NCI-H187 treated with DMSO at 0.1 percent for 48 hours (cell line): Measurements from ENCODE around the gene GIMAP1.
A peak's percentile ranks its signal among the peaks of the same experiment; 100 is the strongest.

Source experiments
- DNase-seq: peaks from one replicate; lab custom pipeline; 2025; lab: John Stamatoyannopoulos, UW

GIMAP1 gene

DNA sequence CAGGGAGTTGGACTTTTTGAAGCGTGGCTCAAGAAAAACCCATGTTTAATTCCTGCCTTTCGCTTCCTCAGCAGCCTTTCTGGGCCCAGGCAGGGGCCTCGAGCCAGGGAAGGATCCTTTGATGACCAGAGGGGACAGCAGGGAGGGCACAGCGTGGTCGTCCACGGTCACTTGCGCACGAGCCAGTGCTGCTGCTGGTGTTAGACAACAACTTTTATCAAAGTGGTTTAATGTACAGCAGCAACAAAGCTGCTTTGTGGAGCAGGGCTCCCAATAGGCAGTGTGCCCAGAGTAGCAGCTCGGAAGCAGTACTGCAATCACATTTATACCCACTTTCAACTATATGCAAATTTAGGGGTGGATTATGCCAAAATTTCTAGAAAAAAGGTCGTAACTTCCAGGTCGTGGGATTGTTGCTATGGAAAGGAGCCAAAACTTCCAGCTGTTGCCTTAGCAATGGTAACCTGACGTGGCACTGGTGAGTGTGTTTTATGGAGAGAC is 6.1 kb downstream of the GIMAP1 start:
- DNase-seq, result no peak

DNA sequence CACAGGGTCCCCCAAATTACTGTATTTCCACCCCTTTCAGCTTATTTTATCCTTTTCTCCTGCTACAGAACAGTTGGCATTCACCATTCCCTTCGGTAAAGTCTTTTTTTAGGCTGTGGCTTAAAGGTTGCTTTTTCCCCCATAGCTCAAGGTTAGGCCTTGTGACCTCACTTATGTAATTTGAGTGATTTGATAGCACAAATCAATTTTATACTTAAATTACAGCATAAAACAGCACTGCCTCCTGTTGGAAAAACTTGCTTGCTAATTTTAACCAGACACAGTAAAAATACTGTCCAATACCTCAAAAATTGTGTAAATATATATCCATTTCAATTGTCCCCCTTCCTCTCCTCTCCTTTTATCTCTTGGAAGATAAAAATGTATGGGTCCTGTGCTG is 7.1 kb downstream of the GIMAP1 start:
- DNase-seq, result no peak

GRCh38 chr7:150727381-150727780 is 11.0 kb downstream of the GIMAP1 start:
- no peak for DNase-seq

GRCh38 chr7:150728011-150728410 is 11.6 kb downstream of the GIMAP1 start:
- no peak for DNase-seq

GRCh38 chr7:150728609-150729008 is 12.2 kb downstream of the GIMAP1 start:
- no peak for DNase-seq

DNA sequence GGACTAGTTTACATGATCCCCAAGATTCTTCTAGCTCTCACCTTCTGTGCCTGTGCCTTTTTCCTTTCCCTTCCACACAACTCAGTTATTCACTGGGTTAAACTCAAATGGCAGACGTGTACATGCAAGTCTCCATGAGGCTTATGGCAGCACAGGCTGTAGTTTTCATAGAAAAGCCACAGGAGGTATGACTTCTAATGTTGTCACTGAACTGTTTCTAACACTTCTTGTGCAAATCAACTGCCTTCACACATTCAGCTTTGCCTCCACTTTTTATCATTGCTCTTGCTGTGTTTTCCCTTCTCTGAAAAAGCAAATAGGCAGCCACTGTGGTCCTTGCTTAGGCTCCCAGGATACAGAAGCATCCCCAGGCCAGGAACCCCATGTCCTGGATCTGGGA is 15.5 kb downstream of the GIMAP1 start:
- DNase-seq, result no peak

- DNase-seq, result no peak
These were observed 16.5 kb downstream of the GIMAP1 start for GRCh38 chr7:150732786-150733481.

GRCh38 chr7:150733482-150734095 is 17.2 kb downstream of the GIMAP1 start:
- no peak for DNase-seq

DNA sequence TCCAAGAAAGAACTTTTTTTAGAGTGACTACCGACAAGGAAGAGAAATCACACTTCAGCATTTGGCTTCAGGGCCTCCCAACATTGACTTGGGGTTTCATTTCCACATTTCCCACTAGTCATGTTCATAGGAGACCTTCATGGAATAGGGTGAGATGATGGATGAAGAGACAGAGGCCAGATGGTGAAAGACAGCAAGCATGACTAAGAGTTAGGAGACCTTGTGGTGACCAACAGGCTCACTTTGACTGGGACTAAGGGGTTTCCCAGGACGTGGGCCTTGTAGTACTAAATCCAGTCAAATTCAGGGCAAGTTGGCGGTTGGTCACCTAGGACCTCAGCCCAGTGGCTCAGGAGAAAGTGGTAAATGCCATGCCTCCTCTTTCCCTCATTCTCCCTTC is 17.8 kb downstream of the GIMAP1 start:
- no peak for DNase-seq

GRCh38 chr7:150735596-150736358 is 19.4 kb downstream of the GIMAP1 start:
- peak; percentile 39 for DNase-seq

DNA sequence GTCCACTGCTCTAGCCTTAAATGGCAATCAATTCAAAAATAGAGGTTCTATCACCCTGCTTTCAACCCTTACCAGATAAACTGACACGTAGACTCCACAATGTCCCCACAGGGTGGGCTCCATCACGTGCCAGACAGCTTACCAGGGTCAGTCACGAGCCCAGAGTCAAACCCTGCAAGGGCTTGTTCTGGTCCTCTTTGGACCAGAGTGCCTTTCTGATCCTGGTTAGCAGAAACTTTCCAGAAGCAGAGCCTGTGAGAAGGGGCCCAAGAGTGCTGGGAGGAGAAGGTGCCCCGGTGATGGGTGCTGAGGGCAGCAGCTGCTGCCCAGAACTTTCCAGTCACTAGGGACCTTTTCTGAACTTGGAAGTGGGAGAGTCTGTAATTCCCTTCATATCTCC is 20.5 kb downstream of the GIMAP1 start:
- DNase-seq, result no peak

GRCh38 chr7:150737265-150738055 is 21.0 kb downstream of the GIMAP1 start, which contains the start of gene GIMAP5:
GIMAP5 (plus strand) TSS chr7:150737418; CDS start chr7:150740885, 3,467 bp downstream.
- no peak for DNase-seq

- DNase-seq, result no peak
These were observed 21.7 kb downstream of the GIMAP1 start for GRCh38 chr7:150738092-150738491.

DNA sequence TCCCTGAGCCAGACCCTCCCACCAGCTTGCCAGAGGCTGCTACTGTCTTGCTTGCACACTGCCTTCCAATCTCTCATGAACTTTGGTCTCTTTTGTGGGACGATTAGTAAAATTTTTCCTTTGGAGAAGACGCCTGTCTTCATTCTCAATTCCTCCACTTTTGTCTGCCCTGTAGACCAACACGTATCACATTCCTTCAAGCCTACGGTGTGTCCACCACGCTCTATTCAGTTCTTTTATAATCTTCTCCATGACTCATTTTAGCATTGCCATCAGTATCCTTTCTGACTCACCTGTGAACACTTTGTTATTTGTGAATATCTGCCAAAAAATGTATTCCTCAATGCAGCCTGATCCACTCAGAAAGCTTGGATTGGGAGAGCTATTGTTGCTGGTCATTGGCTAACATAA is 22.2 kb downstream of the GIMAP1 start:
- DNase-seq, result no peak

DNA sequence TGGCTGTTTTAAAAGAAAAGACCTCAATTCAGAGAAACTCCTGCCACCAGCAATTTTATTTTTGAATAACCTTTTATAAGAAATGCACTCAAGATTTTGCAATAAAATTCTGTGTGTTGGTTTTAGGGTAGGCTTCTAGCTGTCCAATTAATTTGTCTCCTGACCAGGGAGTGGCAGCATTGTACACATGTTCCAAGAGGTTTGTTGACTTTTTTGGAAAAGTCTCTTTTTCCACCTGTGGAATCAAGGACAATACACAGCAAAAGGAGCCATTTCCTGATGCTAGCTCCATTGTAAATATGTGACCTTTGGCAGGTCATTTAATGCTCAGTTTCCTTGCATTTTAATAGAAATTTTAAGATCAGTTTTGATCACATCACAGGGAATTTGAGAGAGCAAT is 22.6 kb downstream of the GIMAP1 start:
- DNase-seq, result no peak

DNA sequence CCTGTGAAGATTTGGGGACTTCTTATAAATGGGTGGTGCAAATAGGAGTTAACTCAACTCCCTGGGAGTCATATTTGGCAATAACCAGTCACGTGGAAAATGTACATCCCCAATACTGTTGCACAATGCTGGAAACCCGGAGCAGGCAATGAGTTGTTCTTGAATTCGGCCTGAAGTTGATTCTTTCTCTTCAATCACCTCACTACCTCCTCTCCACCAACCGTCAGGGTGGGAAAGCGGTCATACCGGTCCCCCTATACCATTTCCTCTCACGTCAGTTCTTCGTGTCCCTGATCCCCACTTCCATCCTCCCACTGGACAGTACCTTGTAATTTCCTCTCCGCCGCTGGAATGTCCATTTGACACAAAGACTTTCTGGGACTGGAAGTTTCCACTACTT is 23.6 kb downstream of the GIMAP1 start:
- no peak for DNase-seq

DNA sequence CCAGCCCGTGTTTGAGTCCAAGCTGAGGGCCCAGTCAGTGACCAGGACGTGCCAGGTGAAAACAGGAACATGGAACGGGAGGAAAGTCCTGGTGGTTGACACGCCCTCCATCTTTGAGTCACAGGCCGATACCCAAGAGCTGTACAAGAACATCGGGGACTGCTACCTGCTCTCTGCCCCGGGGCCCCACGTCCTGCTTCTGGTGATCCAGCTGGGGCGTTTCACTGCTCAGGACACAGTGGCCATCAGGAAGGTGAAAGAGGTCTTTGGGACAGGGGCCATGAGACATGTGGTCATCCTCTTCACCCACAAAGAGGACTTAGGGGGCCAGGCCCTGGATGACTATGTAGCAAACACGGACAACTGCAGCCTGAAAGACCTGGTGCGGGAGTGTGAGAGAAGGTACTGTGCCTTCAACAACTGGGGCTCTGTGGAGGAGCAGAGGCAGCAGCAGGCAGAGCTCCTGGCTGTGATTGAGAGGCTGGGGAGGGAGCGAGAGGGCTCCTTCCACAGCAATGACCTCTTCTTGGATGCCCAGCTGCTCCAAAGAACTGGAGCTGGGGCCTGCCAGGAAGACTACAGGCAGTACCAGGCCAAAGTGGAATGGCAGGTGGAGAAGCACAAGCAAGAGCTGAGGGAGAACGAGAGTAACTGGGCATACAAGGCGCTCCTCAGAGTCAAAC is 26.0 kb downstream of the GIMAP1 start:
- DNase-seq, result no peak

DNA sequence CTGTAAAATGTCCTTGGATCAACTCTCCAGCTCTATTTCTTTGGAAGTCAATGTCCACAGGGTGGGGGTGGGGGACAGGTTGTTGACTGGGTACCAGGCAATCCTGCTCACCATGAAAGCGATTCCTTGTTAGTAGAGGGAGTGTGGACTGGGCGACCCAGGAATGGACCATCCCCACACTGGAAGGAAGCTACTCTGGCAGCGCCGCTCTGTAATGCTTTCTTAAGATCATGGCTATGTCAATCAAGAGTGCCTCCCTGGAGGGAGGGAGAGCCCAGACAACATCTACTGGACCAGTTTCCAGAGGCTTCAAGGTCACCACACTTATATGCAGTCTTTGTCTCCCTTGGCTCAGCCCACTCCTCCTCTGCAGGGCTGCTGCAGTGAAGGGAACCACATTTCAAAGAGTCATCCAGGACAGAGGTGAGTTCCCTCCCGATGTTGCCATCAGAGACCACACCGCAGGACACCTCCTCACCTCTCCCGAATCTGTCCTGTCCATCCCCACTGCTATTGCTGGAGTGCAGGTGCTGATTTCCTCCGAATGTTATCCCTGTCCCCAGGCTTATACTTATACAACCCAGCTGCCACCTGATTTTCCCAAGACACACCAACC is 27.7 kb downstream of the GIMAP1 start:
- DNase-seq, result no peak

DNA sequence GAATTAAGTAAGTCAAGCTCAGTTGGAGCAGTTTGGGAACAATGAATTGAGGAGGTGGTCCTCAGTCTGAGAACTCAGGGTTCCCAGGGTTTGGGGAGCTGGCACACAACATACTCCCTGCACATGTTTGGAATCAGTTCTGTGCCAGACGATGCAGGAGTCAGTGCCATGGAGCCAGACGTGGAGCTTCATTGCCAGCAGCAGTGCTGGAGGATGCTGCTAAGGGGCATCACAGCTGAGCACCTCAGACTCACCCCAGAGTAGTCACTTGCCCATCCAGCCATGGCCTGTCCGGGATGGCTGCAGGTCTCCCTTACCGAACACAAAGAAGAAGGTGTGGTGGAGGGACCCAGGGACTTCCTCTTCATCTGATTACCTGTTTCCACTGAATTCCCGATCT is 28.7 kb downstream of the GIMAP1 start:
- no peak for DNase-seq

GRCh38 chr7:150745876-150746275 is 29.5 kb downstream of the GIMAP1 start:
- no peak for DNase-seq

- DNase-seq, result no peak
These were observed 30.5 kb downstream of the GIMAP1 start for GRCh38 chr7:150746921-150747320.
